Vagina (tissue), 2 donors: ENCODE measurements around the gene IMP3. TPM values are rescaled to one million over a fixed set of nuclear protein-coding genes. Genes with fewer than 3 reads are reported as not detected.
"Not testable (repeated sequence)": the region's sequence is repeated elsewhere in the genome, so short reads cannot be mapped to it uniquely, and the experiment has no call there.

Experiments
- DNase-seq, 2 donors: peaks; one replicate each; pipeline ENCODE4 v3.0.0-alpha.2; 2017; ENCODE audit errors: extremely low spot score in 2 of 2
- H3K27ac ChIP-seq: fragments of 200-600 bp; sonication (generic); one replicate; pipeline ENCODE4 v1.5.1; 2019
- H3K27me3 ChIP-seq: fragments of 200-600 bp; sonication (generic); one replicate; pipeline ENCODE4 v1.5.1; 2019
- H3K36me3 ChIP-seq, 2 donors: fragments of 200-600 bp; sonication (generic); one replicate each; pipeline ENCODE4 v1.5.1; 2017 to 2019
- H3K4me1 ChIP-seq: fragments of 200-600 bp; sonication (generic); one replicate; pipeline ENCODE4 v1.5.1; 2019
- H3K4me3 ChIP-seq, 2 donors: fragments of 200-600 bp; sonication (generic); 1 replicate in 1 of 2; 2 replicates in 1 of 2; pipeline ENCODE4 v1.5.1; 2016 to 2019
- H3K9me3 ChIP-seq: fragments of 200-600 bp; sonication (generic); one replicate; pipeline ENCODE4 v1.5.1; 2019
- CTCF ChIP-seq, 3 experiments: fragments of 450-650 bp in 2 of 3; fragments of 200-600 bp in 1 of 3; sonication (generic) in 1 of 3; IDR thresholded peaks; one replicate each; pipeline ENCODE4 v1.5.1; 2017 to 2019; ENCODE audit warnings: antibody characterized with exemption in 3 of 3, mild to moderate bottlenecking in 2 of 3, moderate library complexity in 2 of 3
- POLR2A ChIP-seq, 2 donors: fragments of 450-650 bp; IDR thresholded peaks; one replicate each; pipeline ENCODE4 v1.6.1; 2017; ENCODE audit warnings: antibody characterized with exemption in 2 of 2, mild to moderate bottlenecking in 2 of 2, moderate library complexity in 2 of 2
- POLR2AphosphoS5 ChIP-seq, 2 donors: sonication (generic); formaldehyde crosslinking; IDR thresholded peaks; one replicate each; pipeline ENCODE4 v1.9.0; 2017; ENCODE audit warnings: antibody characterized with exemption in 2 of 2, mild to moderate bottlenecking in 2 of 2, low read depth in 1 of 2; ENCODE audit not compliant: insufficient read depth in 1 of 2
- intact Hi-C: fragments of 100-400 bp; cut with DNase I; formaldehyde crosslinking; loops from one replicate; pipeline ENCODE4 v1.15.1; 2023
- total RNA-seq: library from RNA; depleted of rRNA; stranded (reverse); fragments of >200 nt; gene quantifications from one replicate; pipeline ENCODE4 v1.2.3, GENCODE V29; 2016

Gene IMP3
- total RNA-seq, 1 donor from 2014 or later, result 109 TPM

GRCh38 chr15:75682181-75683135, 42.4 kb upstream of the IMP3 start:
- DNase-seq, result no peak
- Histone ChIP-seq H3K9me3 (no peaks in the 10 kb centered on the region), H3K27ac (no peak overlapping the region), H3K4me3 (no peak overlapping the region), H3K36me3 (no peaks in the 10 kb centered on the region), H3K27me3 (no peaks in the 10 kb centered on the region), H3K4me1 (peaks cover 18% of the 10 kb centered on the region)
- intact Hi-C loops, result loop anchor here (10.0 kb wide), 1 partner anchor 122 kb away; no protein-coding TSS in a partner anchor
- no peak for TF ChIP-seq POLR2AphosphoS5 (IDR thresholded peaks at IDR 0.05; ENCODE audit: insufficient read depth in 1 of 2, low read depth in 1 of 2)

GRCh38 chr15:75680007-75680789, 40.2 kb upstream of the IMP3 start:
- Histone ChIP-seq H3K27ac (no peak overlapping the region), H3K4me1 (peaks cover 34% of the 10 kb centered on the region), H3K4me3 (no peak overlapping the region), H3K9me3 (no peaks in the 10 kb centered on the region), H3K27me3 (no peaks in the 10 kb centered on the region), H3K36me3 (peaks cover 0 to 4% of the 10 kb centered on the region in 2 donors)
- intact Hi-C loops, result loop anchor here (10.0 kb wide), 1 partner anchor 125 kb away; no protein-coding TSS in a partner anchor
- TF ChIP-seq POLR2A (IDR thresholded peaks at IDR 0.05), result no peak
- no peak for TF ChIP-seq POLR2AphosphoS5 (IDR thresholded peaks at IDR 0.05; ENCODE audit: insufficient read depth in 1 of 2, low read depth in 1 of 2)
- no peak for TF ChIP-seq CTCF (IDR thresholded peaks at IDR 0.05)
- no peak for DNase-seq

GRCh38 chr15:75678324-75678690, 38.3 kb upstream of the IMP3 start:
- intact Hi-C loops, result loop anchor here (5.0 kb wide), 1 partner anchor 41 kb away; no protein-coding TSS in a partner anchor
- peaks cover 43% of the 10 kb centered on the region for H3K4me1 ChIP-seq
- H3K36me3 ChIP-seq, result not testable (repeated sequence)

GRCh38 chr15:75677465-75678323, 37.7 kb upstream of the IMP3 start:
- Histone ChIP-seq H3K36me3 (peaks cover 0 to 4% of the 10 kb centered on the region in 2 donors), H3K27ac (no peak overlapping the region), H3K4me3 (no peak overlapping the region), H3K4me1 (peaks cover 48% of the 10 kb centered on the region), H3K27me3 (no peaks in the 10 kb centered on the region), H3K9me3 (no peaks in the 10 kb centered on the region)
- no peak for DNase-seq
- intact Hi-C loops, result loop anchor here (5.0 kb wide), 1 partner anchor 40 kb away; no protein-coding TSS in a partner anchor
- TF ChIP-seq POLR2A (IDR thresholded peaks at IDR 0.05), result no peak
- TF ChIP-seq CTCF (IDR thresholded peaks at IDR 0.05), result no peak
- no peak for TF ChIP-seq POLR2AphosphoS5 (IDR thresholded peaks at IDR 0.05; ENCODE audit: insufficient read depth in 1 of 2, low read depth in 1 of 2)

More at GRCh38 chr15:75678324-75678690, 38.3 kb upstream of the IMP3 start:
- H3K9me3 ChIP-seq, H3K27me3 ChIP-seq, H3K27ac ChIP-seq, H3K4me3 ChIP-seq, DNase-seq: not testable (repeated sequence)

- H3K4me1 ChIP-seq, result peaks cover 56% of the 10 kb centered on the region
- no peaks in the 10 kb centered on the region for H3K27me3 ChIP-seq
- H3K9me3 ChIP-seq, result no peaks in the 10 kb centered on the region
- intact Hi-C loops, result loop anchor here (5.0 kb wide), 1 partner anchor 40 kb away; no protein-coding TSS in a partner anchor
- H3K4me3 ChIP-seq, result no peak overlapping the region
- no peak overlapping the region for H3K27ac ChIP-seq
- H3K36me3 ChIP-seq, result peaks cover 0 to 4% of the 10 kb centered on the region in 2 donors
- TF ChIP-seq POLR2A (IDR thresholded peaks at IDR 0.05), result no peak
- no peak for TF ChIP-seq CTCF (IDR thresholded peaks at IDR 0.05)
- no peak for TF ChIP-seq POLR2AphosphoS5 (IDR thresholded peaks at IDR 0.05; ENCODE audit: insufficient read depth in 1 of 2, low read depth in 1 of 2)
- DNase-seq, result no peak
These were observed 36.9 kb upstream of the IMP3 start for GRCh38 chr15:75676688-75677464.
